ENCODE results near the gene MYL1.

Gene MYL1

DNA sequence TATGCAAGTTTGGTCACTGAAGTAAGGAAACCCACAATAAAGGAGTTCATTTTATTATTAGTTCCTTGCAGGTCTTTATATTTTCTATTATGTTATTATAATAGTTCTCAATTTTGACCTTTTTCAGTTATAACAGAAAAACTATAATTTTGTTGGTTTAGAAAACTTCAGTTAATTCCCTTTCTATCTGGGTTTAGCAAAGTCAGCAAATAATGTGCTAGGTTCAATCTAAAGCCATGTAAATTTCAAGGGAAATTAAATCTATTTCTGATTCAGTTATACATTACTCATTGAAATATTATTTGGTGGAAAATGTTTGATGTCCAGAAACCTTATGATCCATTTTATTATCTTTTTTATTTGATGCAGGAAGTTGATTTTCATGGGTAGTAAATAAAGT is 43.7 kb downstream of the MYL1 start:
- DNase-seq, result no peak
- in situ Hi-C loops (cut with MboI; ENCODE audit: low pct_unique_long_range_greater_than_20kb, low sequenced_read_pairs), result no loop called here

DNA sequence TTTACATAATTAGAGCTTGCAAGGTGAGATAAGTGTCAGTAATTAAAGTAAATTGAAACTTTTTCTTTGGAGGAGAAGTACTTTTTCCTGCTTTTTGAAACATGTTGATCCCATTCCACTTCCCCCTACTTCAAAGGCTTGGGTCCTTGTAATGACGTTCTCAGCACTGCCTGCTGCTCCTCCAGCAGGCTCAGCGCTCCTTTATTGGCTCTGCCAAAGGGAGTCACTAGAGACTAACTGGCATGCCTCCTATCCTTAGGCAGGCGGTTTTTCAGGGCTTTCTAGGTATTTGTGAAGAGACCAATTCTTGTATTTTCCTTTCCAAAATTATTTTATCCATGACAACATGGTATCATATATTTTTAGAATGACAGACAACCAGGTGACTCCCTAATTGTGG is 45.8 kb downstream of the MYL1 start:
- no peak for DNase-seq
- in situ Hi-C loops (cut with MboI; ENCODE audit: low pct_unique_long_range_greater_than_20kb, low sequenced_read_pairs), result no loop called here

DNA sequence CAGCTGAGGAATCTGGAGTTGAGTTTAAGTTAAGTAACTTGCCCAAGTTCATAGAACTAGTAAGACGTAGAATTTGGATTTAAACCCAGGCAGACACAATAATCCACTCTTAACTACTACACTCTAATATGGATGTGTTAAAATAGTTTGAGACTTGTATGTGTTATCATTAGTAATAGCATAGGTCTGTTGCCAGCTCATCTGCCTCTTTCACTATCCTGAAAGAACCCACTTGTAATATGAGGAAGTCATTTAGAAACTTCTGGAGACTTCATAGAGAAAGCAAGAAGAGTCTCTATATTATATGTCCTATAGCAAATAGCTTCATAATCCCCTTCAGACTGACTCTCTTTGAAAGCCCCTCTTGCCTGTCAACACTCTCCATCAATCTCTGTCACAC is 46.7 kb downstream of the MYL1 start:
- in situ Hi-C loops (cut with MboI; ENCODE audit: low pct_unique_long_range_greater_than_20kb, low sequenced_read_pairs), result no loop called here
- no peak for DNase-seq

DNA sequence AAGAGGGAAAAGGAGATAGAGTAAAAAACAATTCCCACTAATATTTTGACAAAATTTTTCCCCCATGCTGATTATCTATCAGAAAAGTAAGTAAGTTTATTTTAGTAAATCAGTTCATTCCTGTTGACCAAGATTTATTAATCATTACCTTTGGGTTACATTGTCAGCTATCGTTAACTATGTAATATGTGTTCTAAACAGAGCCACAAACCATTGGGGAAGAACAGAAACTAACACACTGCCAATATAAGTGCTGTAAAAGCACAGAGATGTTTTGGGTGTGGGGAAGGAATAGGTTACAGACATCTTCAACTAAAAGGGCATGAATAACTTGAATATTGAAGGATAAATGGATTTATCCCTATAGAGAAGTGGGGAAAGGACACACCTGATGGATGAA is 47.3 kb downstream of the MYL1 start:
- DNase-seq, result no peak

DNA sequence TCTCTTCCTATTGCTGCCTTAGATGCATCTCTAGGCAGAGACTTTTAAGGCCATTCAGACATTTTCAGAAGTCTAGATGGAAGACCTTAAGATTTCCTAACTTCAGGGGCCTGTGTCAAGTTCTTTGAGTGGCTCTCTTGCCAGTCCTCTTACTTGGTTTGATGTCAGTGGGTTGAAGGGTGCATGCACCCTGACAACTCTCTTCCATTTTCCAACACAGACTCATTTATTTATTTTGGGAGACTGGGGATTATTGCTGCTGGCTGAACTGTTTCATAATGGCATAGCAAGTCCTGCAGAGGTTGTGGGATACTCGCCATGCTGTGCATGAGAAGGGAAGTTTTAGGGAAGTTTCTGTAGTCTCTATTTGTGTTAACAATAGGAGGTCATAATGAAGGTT is 50.7 kb downstream of the MYL1 start:
- DNase-seq, result no peak
- in situ Hi-C loops (cut with MboI; ENCODE audit: low pct_unique_long_range_greater_than_20kb, low sequenced_read_pairs), result no loop called here

More for the DNA sequence above, 47.3 kb downstream of the MYL1 start:
- in situ Hi-C loops (cut with MboI; ENCODE audit: low pct_unique_long_range_greater_than_20kb, low sequenced_read_pairs), result no loop called here

DNA sequence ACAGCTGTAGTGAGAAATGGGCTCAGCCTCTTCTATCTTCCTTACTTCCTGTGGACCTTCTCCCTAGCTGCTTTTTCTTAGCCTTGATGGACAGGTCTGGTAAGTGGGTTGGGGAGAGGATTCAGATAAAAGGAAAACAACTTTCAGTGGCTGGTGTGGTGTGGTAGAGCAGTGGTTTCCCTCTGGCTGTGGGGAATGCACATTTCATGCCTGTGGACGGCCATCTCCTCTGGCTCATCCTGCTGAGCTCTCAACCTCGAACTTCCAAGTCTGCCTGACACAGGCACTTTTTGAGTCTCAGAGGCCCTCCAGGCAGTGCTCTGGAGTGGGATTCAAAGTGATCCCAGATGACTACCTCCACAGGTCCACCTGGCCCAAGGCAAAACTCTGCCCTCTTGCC is 51.1 kb downstream of the MYL1 start:
- DNase-seq, result no peak
- in situ Hi-C loops (cut with MboI; ENCODE audit: low pct_unique_long_range_greater_than_20kb, low sequenced_read_pairs), result no loop called here

DNA sequence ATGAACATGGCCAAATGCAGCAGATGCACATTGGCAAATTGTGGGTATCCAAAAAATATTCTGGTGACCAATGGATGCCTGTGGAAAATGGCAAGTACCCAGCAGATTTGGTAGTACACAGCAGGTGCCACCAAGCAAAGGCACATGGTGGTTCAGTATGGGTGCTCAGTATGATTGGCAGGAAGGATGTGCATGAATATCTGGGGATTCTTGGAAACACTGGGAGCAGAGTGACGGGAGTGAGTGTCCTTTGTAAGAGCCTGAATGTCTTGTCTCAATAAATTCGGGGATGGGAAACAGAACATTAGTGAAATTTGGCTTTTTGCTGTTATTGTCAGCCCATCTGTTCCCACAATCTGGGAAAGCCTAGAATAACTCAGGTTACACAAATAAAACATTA is 52.9 kb downstream of the MYL1 start:
- no peak for DNase-seq
- in situ Hi-C loops (cut with MboI; ENCODE audit: low pct_unique_long_range_greater_than_20kb, low sequenced_read_pairs), result no loop called here

DNA sequence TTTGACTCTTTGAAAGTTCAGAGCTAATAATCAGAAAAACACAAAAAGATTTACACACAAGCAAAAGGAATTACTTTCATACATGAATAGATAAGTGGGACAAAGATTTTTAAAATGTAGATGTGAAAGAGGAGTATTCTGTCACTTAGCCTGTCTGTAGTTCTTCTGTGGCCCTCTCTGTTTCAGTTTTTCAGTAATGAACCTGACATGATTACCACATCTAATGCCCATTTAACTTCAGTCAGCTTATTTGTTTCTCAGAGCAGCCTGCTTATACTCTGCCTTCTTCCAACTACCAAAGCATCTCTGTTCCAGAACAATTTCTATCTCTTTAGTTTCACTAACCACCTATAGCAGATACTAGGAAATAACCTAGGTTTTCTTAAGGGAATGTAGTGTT is 55.3 kb downstream of the MYL1 start:
- no peak for DNase-seq
- in situ Hi-C loops (cut with MboI; ENCODE audit: low pct_unique_long_range_greater_than_20kb, low sequenced_read_pairs), result no loop called here

DNA sequence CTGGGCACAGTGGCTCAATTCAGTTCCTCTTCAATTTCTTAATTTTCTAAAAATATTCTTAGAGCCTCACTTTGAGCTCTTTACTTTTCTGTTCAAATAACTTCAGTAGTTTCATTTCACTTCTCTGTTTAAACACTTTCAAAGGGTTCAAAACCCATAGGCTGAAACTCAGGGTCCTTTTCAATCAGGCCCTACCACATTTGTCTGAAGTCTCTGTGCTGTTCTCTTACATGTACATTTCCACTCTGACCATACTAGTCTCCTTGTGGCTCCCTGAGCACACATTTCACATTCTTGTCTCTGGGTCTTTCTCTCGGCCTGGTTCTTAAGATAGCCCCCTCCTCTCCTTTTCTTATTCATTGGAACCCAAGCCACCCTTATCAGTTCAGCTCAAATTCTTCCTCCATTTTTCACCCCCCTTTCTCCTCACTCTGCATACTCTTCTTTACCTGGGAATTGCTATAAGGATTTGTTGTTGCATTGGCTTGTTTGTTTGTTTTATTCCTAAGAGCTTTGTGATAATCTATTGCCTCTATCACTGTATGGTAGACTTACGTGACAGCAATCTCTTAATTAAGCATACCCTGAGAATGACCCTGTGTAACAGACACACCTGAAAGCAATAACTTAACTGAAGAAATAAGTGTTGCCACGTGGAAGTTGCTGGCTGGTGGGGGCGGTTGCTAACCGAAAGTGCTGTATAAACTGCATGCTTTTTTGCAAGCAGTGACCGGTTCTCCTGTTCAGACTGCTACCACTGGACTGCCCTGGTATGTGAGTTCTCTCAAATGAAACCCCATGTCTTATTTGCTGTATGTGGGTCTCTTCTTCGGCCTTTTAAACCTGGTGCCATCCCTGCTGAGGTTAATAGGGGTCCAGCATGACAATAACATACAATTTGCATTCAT is 62.0 kb downstream of the MYL1 start:
- no peak for DNase-seq
- in situ Hi-C loops (cut with MboI; ENCODE audit: low pct_unique_long_range_greater_than_20kb, low sequenced_read_pairs), result no loop called here

DNA sequence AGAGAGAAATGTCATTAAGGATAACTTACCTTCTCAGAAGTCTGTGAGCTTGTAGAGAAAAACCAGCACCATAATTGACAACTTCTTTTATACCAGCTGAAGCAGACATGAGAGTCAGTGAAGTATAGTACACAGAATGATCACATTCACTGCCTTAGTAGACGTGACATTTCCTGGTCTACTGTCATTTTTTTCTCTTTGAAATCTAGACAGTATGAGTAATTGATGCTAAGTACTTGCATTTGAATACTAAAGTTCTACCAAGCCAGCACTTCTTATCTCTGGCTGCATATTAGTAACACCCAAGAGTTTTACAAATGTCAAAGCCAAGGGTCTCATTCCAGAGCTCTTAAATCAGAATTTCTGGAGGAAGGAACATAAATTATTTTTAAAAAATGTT is 64.4 kb downstream of the MYL1 start:
- DNase-seq, result no peak
- in situ Hi-C loops (cut with MboI; ENCODE audit: low pct_unique_long_range_greater_than_20kb, low sequenced_read_pairs), result no loop called here

Data from KBM-7 (cell line).